ENCODE results near the gene RPL39.
"Not testable (repeated sequence)": the region's sequence is repeated elsewhere in the genome, so short reads cannot be mapped to it uniquely, and the experiment has no call there.

Gene RPL39

DNA sequence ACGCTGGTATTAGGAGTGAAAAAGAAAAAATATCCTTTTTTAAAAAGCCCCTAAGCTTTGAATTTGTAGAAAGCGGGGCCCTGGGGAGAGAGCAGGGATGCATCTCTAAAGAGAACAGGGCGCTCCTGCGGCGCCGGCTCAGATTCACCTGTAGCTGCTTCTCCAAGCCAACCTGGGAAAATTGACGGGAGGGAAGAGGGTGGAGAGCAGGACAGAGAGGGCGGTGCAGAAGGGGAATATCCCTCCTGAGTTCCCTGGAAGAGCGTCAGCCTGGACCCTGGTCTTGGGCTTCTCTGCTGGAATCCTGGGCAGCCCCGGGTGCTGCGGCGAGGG is 33.8 kb downstream of the RPL39 start:
- H3K4me1 Mint-ChIP-seq: peaks cover 31% of the 10 kb centered on the region
- H3K4me3 Mint-ChIP-seq: peak overlapping the region; percentile 88
- H3K36me3 Mint-ChIP-seq: no peaks in the 10 kb centered on the region
- H3K27me3 Mint-ChIP-seq: no peaks in the 10 kb centered on the region
- peak overlapping the region; percentile 96 for H3K27ac Mint-ChIP-seq
- DNase-seq (ENCODE audit: low spot score in 2 of 2): no peak
- no peaks in the 10 kb centered on the region for H3K9me3 Mint-ChIP-seq
- no peak for ATAC-seq (ENCODE audit: low read depth)

DNA sequence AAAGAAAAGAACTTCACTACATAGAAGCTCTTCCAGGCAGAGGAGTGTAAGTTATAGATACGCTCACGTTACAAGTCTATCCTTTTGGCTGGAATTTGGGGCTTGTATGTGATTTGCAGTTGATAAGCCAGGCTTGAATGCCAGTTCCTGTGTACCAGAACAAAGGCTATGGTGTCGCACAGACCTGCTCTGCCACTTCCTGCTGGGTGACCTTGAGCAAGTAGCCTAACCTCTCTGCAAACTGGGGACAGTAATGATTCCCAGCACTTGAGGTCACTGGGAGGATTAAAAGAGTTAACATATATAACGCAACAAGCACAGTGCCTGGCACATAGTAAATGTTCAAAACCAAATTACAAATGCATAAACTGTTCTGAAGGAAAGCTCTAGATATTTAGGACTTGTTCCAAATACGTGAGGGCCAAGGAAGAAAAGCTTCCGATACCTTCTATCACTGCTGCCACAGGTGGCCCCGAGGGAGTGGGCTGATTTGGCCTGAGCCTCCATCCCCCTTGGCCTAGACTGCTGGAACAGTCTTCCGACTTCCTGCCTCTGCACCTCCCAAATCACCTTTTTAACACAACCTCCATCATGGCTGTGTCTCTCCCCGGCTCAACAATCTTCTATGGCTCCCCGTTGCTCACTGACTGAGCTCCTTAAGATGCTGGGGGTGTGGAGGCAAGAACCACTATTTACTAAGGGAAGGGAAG is 34.3 kb downstream of the RPL39 start:
- Mint-ChIP-seq H3K27me3 (no peaks in the 10 kb centered on the region), H3K4me3 (peak overlapping the region; percentile 88), H3K36me3 (no peaks in the 10 kb centered on the region), H3K4me1 (peaks cover 27% of the 10 kb centered on the region), H3K9me3 (no peaks in the 10 kb centered on the region), H3K27ac (peak overlapping the region; percentile 96)
- ATAC-seq (ENCODE audit: low read depth) (no peak), DNase-seq (ENCODE audit: low spot score in 2 of 2) (no peak)

GRCh38 chrX:119755981-119756533 is 35.4 kb downstream of the RPL39 start:
- Mint-ChIP-seq H3K9me3 (no peaks in the 10 kb centered on the region), H3K27ac (peak overlapping the region; percentile 96), H3K36me3 (no peaks in the 10 kb centered on the region), H3K27me3 (no peaks in the 10 kb centered on the region), H3K4me3 (peak overlapping the region; percentile 73), H3K4me1 (peaks cover 25% of the 10 kb centered on the region)
- no peak for DNase-seq (ENCODE audit: low spot score in 2 of 2)
- peak; percentile 58 for ATAC-seq (ENCODE audit: low read depth)

GRCh38 chrX:119753639-119754257 is 37.7 kb downstream of the RPL39 start:
- Mint-ChIP-seq H3K36me3 (no peaks in the 10 kb centered on the region), H3K27me3 (no peaks in the 10 kb centered on the region), H3K9me3 (no peaks in the 10 kb centered on the region), H3K4me3 (no peak overlapping the region), H3K4me1 (peaks cover 25% of the 10 kb centered on the region), H3K27ac (peak overlapping the region; percentile 60)
- no peak for ATAC-seq (ENCODE audit: low read depth)
- no peak for DNase-seq (ENCODE audit: low spot score in 2 of 2)

DNA sequence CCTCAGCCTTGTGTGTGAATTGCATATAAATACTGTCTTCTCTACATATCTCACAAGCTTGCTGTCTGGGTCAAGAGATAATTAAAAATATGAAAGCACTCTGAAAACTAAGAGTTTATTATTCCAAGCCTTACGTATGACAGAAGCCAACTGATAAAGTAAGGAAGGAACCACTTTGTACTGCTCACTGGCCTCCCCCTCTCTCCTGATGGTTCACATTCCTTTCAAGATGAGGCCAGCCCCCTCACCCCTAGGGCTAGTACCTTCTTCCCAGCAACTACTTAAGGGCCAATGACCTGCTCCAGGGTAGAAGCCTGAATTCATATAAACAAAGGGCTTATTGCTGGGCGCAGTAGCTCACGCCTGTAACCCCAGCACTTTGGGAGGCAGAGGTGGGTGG is 38.4 kb downstream of the RPL39 start:
- Mint-ChIP-seq H3K36me3 (no peaks in the 10 kb centered on the region), H3K4me1 (peaks cover 25% of the 10 kb centered on the region), H3K27me3 (no peaks in the 10 kb centered on the region), H3K9me3 (no peaks in the 10 kb centered on the region), H3K27ac (no peak overlapping the region), H3K4me3 (no peak overlapping the region)
- ATAC-seq (ENCODE audit: low read depth) (no peak), DNase-seq (ENCODE audit: low spot score in 2 of 2) (no peak)

DNA sequence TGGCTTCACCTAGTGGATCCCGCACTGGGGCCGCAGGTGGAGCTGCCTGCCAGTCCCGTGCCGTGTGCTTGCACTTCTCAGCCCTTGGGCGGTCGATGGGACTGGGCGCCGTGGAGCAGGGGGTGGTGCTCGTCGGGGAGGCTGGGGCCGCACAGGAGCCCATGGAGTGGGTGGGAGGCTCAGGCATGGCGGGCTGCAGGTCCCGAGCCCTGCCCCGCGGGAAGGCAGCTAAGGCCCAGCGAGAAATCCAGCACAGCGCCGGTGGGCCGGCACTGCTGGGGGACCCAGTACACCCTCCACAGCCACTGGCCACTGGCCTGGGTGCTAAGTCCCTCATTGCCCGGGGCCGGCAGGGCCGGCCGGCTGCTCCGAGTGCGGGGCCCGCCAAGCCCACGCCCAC is 40.7 kb downstream of the RPL39 start:
- not testable (repeated sequence) for H3K4me3 Mint-ChIP-seq, H3K27ac Mint-ChIP-seq

GRCh38 chrX:119750131-119750530 is 41.3 kb downstream of the RPL39 start:
- H3K9me3 Mint-ChIP-seq; H3K4me3 Mint-ChIP-seq; ATAC-seq (ENCODE audit: low read depth); H3K27ac Mint-ChIP-seq; H3K36me3 Mint-ChIP-seq; H3K27me3 Mint-ChIP-seq; H3K4me1 Mint-ChIP-seq; DNase-seq (ENCODE audit: low spot score in 2 of 2): not testable (repeated sequence)

More for the DNA sequence above, 40.7 kb downstream of the RPL39 start:
- H3K36me3 Mint-ChIP-seq; ATAC-seq (ENCODE audit: low read depth); H3K4me1 Mint-ChIP-seq; DNase-seq (ENCODE audit: low spot score in 2 of 2); H3K27me3 Mint-ChIP-seq; H3K9me3 Mint-ChIP-seq: not testable (repeated sequence)

- H3K27ac Mint-ChIP-seq: no peak overlapping the region
- H3K4me3 Mint-ChIP-seq: no peak overlapping the region
- H3K27me3 Mint-ChIP-seq: no peaks in the 10 kb centered on the region
- ATAC-seq (ENCODE audit: low read depth) (no peak), DNase-seq (ENCODE audit: low spot score in 2 of 2) (no peak)
- no peaks in the 10 kb centered on the region for H3K4me1 Mint-ChIP-seq
- no peaks in the 10 kb centered on the region for H3K36me3 Mint-ChIP-seq
- no peaks in the 10 kb centered on the region for H3K9me3 Mint-ChIP-seq
These were observed 46.1 kb downstream of the RPL39 start for GRCh38 chrX:119745283-119745848.

DNA sequence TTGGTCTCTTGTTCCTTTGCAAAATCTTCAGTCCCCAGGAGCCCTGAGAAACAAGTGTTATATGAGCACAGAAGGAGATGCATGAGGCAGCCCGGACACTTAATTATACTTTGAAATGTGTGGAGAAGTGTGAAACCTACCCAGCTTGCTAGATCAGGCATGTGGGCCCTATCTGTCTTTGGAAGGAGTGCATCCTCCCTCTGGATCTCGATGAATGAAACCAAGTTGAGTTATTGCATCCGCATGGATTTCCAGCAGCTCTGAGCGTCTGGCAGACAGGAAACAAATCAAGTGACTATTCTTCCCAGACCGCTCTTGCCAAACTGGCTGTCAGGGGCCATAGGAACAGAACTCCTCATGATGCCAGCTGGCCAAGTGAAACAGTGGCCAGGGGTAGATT is 52.7 kb downstream of the RPL39 start:
- ATAC-seq (ENCODE audit: low read depth) (no peak), DNase-seq (ENCODE audit: low spot score in 2 of 2) (no peak)
- Mint-ChIP-seq H3K36me3 (no peaks in the 10 kb centered on the region), H3K4me3 (no peak overlapping the region), H3K27ac (no peak overlapping the region), H3K27me3 (no peaks in the 10 kb centered on the region), H3K4me1 (no peaks in the 10 kb centered on the region), H3K9me3 (no peaks in the 10 kb centered on the region)

Measured in memory B cell (primary cell).